Keratinocyte (primary cell): ENCODE results near the gene CS. TPM values are rescaled to one million over a fixed set of nuclear protein-coding genes. Genes with fewer than 3 reads are reported as not detected.

Experiments
- DNase-seq: peaks from one replicate; pipeline ENCODE4 v3.0.0-alpha.2; 2011; ENCODE audit warnings: low read depth, missing footprints, low spot score
- FAIRE-seq: peaks from 2 replicates; lab custom pipeline; 2011; peaks lifted over from hg19 to GRCh38; lab: Jason Lieb, UNC
- H2AFZ ChIP-seq: 2 replicates; pipeline ENCODE4 v1.6.0; 2012; ENCODE audit warnings: low read length, control low read depth, inconsistent platforms; ENCODE audit not compliant: control insufficient read depth
- H3K27ac ChIP-seq: 2 replicates; pipeline ENCODE4 v1.5.1; 2011; ENCODE audit warnings: low read length; ENCODE audit not compliant: control insufficient read depth, insufficient read depth
- H3K27me3 ChIP-seq: 3 replicates; pipeline ENCODE4 v1.6.0; 2011; ENCODE audit warnings: low read length; ENCODE audit not compliant: control insufficient read depth, insufficient read depth; ENCODE audit errors: extremely low read depth
- H3K36me3 ChIP-seq, 2 experiments: 2 replicates in 1 of 2; 3 replicates in 1 of 2; pipeline ENCODE4 v1.5.1; 2011; ENCODE audit warnings: low read length in 2 of 2, mild to moderate bottlenecking in 1 of 2; ENCODE audit not compliant: control insufficient read depth in 2 of 2, insufficient read depth in 2 of 2; ENCODE audit errors: extremely low read depth in 1 of 2
- H3K4me1 ChIP-seq: 3 replicates; pipeline ENCODE4 v1.5.1; 2011; ENCODE audit warnings: low read length; ENCODE audit not compliant: control insufficient read depth, insufficient read depth; ENCODE audit errors: extremely low read depth
- H3K4me2 ChIP-seq: 3 replicates; pipeline ENCODE4 v1.6.0; 2011; ENCODE audit warnings: low read depth, low read length; ENCODE audit not compliant: control insufficient read depth, insufficient read depth; ENCODE audit errors: extremely low read depth
- H3K4me3 ChIP-seq, 3 experiments: fragments of 200-600 bp in 1 of 3; sonication (generic) in 1 of 3; 2 replicates in 2 of 3; 3 replicates in 1 of 3; pipeline ENCODE4 v1.5.1; 2011 to 2016; ENCODE audit warnings: low read length in 3 of 3, mild to moderate bottlenecking in 3 of 3, control low read depth in 2 of 3, inconsistent platforms in 1 of 3, low read depth in 1 of 3, mixed read lengths in 1 of 3, mixed run types in 1 of 3, moderate library complexity in 1 of 3; ENCODE audit not compliant: control insufficient read depth in 2 of 3, insufficient read depth in 2 of 3; ENCODE audit errors: extremely low read depth in 1 of 3
- H3K79me2 ChIP-seq: 2 replicates; pipeline ENCODE4 v1.6.0; 2012; ENCODE audit warnings: low read length; ENCODE audit not compliant: control insufficient read depth, insufficient read depth
- H3K9ac ChIP-seq: 3 replicates; pipeline ENCODE4 v1.6.0; 2011; ENCODE audit warnings: low read length; ENCODE audit not compliant: control insufficient read depth, insufficient read depth; ENCODE audit errors: extremely low read depth
- H3K9me1 ChIP-seq: 3 replicates; pipeline ENCODE4 v1.6.0; 2011; ENCODE audit warnings: low read length; ENCODE audit not compliant: control insufficient read depth, insufficient read depth; ENCODE audit errors: extremely low read depth
- H3K9me3 ChIP-seq: 2 replicates; pipeline ENCODE4 v1.5.1; 2012; ENCODE audit warnings: low read depth, low read length; ENCODE audit not compliant: control insufficient read depth
- H4K20me1 ChIP-seq: 3 replicates; pipeline ENCODE4 v1.6.0; 2011; ENCODE audit warnings: low read length; ENCODE audit not compliant: control insufficient read depth, insufficient read depth; ENCODE audit errors: extremely low read depth
- EZH2 ChIP-seq: IDR thresholded peaks from one replicate; pipeline ENCODE4 v1.6.1; 2012; ENCODE audit warnings: inconsistent platforms, mild to moderate bottlenecking, low read length, moderate library complexity
- dilution Hi-C: fragments of 300-500 bp; cut with MboI; formaldehyde crosslinking; loops from one replicate; pipeline ENCODE4 v1.7.0; 2020; ENCODE audit warnings: low sequenced_read_pairs; ENCODE audit not compliant: extremely low pct_ligation_motif_present
- polyA plus RNA-seq, 5 experiments: library from polyadenylated mRNA; depleted of rRNA in 3 of 5; stranded (reverse) in 3 of 5; stranded (forward) in 1 of 5; unstranded in 1 of 5; fragments of >200 nt; gene quantifications; 1 replicate in 1 of 5; 2 replicates in 3 of 5; 3 replicates in 1 of 5; pipeline versions ENCODE4 v1.2.1 to v1.2.3, GENCODE V29; 2011 to 2012; ENCODE audit warnings: missing spikeins in 2 of 5, low read depth in 1 of 5, low replicate concordance in 1 of 5
- TF ChIP-seq, protein P1 (sequence below), 3 experiments: IDR thresholded peaks in 1 of 3; conservative IDR thresholded peaks in 1 of 3; optimal IDR thresholded peaks in 1 of 3; 2 replicates in 2 of 3; 3 replicates in 1 of 3; pipeline versions ENCODE3 to v1.5.1; 2011; ENCODE audit warnings: low read length in 3 of 3, mild to moderate bottlenecking in 3 of 3, moderate library complexity in 2 of 3, control low read depth in 1 of 3, inconsistent platforms in 1 of 3; ENCODE audit not compliant: insufficient read depth in 2 of 3; ENCODE audit errors: extremely low read depth in 1 of 3

The CS gene
- polyA plus RNA-seq, 1 donor (not counting 4 experiments of a cell fraction or from before 2014, with no cell fraction given), result 105 TPM

DNA sequence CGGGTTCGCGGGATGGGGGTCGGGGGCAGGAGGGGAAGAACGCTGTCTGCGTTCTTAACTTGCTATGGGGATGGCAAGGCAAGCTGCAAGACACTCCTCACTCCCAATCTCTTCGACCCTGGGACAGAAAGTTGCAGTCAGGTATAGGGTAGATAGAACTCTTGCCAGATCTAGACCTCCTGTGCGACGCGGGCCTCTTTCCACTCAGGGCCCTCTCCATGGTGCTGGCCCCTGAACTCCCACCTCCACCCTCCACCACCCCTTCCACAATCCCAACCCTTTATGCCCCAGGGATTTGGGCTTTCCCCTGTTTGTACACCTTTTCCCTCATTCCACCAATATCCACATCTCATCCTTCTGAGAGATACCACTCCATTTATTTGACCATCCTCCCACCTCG, 75.2 kb downstream of the CS start:
- Histone ChIP-seq H3K9ac (peak overlapping the region; percentile 80), H3K9me1 (no peaks in the 10 kb centered on the region), H2AFZ (no peak overlapping the region), H3K4me2 (peak overlapping the region; percentile 96), H3K27me3 (no peaks in the 10 kb centered on the region), H3K27ac (no peak overlapping the region), H3K36me3 (peaks cover 0 to 4% of the 10 kb centered on the region in 2 experiments), H3K4me3 (peak overlapping the region; percentile 55 to 94 (median 87)), H4K20me1 (no peaks in the 10 kb centered on the region), H3K79me2 (peaks cover 18% of the 10 kb centered on the region), H3K9me3 (no peaks in the 10 kb centered on the region), H3K4me1 (peaks cover 24% of the 10 kb centered on the region)
- TF ChIP-seq EZH2, result no peak
- TF ChIP-seq, protein P1, sequence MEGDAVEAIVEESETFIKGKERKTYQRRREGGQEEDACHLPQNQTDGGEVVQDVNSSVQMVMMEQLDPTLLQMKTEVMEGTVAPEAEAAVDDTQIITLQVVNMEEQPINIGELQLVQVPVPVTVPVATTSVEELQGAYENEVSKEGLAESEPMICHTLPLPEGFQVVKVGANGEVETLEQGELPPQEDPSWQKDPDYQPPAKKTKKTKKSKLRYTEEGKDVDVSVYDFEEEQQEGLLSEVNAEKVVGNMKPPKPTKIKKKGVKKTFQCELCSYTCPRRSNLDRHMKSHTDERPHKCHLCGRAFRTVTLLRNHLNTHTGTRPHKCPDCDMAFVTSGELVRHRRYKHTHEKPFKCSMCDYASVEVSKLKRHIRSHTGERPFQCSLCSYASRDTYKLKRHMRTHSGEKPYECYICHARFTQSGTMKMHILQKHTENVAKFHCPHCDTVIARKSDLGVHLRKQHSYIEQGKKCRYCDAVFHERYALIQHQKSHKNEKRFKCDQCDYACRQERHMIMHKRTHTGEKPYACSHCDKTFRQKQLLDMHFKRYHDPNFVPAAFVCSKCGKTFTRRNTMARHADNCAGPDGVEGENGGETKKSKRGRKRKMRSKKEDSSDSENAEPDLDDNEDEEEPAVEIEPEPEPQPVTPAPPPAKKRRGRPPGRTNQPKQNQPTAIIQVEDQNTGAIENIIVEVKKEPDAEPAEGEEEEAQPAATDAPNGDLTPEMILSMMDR (optimal IDR thresholded peaks at IDR 0.05 in 1 of 3, IDR thresholded peaks at IDR 0.05 in 1 of 3, conservative IDR thresholded peaks at IDR 0.05 in 1 of 3; ENCODE audit: extremely low read depth in 1 of 3, insufficient read depth in 2 of 3, low read length in 3 of 3), result no peak
- dilution Hi-C loops, result no loop called here
- DNase-seq (no peak), FAIRE-seq (no peak)

DNA sequence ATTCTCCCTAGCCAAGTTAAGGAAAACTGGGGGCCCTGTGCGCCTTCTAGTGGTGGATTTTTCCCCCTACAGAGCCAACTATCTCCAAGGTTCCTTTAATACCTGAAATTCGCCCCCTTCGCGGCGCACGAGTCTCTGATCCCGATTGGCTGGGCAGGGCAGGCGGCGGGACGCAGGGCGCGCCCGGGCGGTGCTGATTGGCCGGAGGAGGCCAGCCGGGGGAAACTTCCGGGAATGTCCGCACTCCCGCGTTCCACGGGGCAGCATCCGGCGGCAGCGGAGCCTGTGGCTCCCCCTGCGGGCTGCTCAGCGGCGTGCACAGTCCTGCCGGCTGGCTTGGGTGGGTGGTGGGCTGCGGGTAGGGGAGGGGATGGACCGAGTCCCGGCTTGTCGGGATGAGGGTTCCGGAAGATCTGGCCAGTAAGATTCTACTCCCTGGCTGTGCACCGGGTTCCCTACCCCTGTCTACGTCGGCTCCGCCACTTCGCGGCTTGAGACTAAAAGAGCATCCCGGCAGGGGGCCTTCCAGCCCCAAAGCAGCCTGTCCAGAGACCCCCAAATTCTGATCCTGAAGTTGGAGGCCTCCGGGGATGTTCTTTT, 75.9 kb downstream of the CS start, which contains the start of gene NABP2:
NABP2 (plus strand) TSS at position 241 of the 600 bp plus-strand sequence. CDS start 515 bp downstream, outside the sequence.
- peaks cover 24% of the 10 kb centered on the region for H3K79me2 ChIP-seq
- TF ChIP-seq EZH2, result no peak
- TF ChIP-seq, protein P1 (optimal IDR thresholded peaks at IDR 0.05 in 1 of 3, IDR thresholded peaks at IDR 0.05 in 1 of 3, conservative IDR thresholded peaks at IDR 0.05 in 1 of 3; ENCODE audit: extremely low read depth in 1 of 3, insufficient read depth in 2 of 3, low read length in 3 of 3), result peak; percentile 80 to 89 (median 80)
- dilution Hi-C loops, result no loop called here
- H2AFZ ChIP-seq, result peak within 1 kb of the TSS; percentile 94
- peak within 1 kb of the TSS; percentile 55 to 94 (median 87) for H3K4me3 ChIP-seq
- no peaks in the 10 kb centered on the region for H3K27me3 ChIP-seq
- H3K9ac ChIP-seq, result peak within 1 kb of the TSS; percentile 80
- H3K9me1 ChIP-seq, result no peaks in the 10 kb centered on the region
- DNase-seq (peak; percentile 80), FAIRE-seq (no peak)
- H3K36me3 ChIP-seq, result peaks cover 0 to 4% of the 10 kb centered on the region in 2 experiments
- peaks cover 24% of the 10 kb centered on the region for H3K4me1 ChIP-seq
- H3K9me3 ChIP-seq, result no peaks in the 10 kb centered on the region
- no peaks in the 10 kb centered on the region for H4K20me1 ChIP-seq
- peak within 1 kb of the TSS; percentile 96 for H3K4me2 ChIP-seq
- H3K27ac ChIP-seq, result peak within 1 kb of the TSS; percentile 49
